ENCODE data around the gene BTG1. TPM values are rescaled to one million over a fixed set of nuclear protein-coding genes. Genes with fewer than 3 reads are reported as not detected.

The BTG1 gene
- total and polyA plus RNA-seq, 2 of the 4 experiments (the other 2 are of a cell fraction) = 3.8 to 33.5 TPM

DNA sequence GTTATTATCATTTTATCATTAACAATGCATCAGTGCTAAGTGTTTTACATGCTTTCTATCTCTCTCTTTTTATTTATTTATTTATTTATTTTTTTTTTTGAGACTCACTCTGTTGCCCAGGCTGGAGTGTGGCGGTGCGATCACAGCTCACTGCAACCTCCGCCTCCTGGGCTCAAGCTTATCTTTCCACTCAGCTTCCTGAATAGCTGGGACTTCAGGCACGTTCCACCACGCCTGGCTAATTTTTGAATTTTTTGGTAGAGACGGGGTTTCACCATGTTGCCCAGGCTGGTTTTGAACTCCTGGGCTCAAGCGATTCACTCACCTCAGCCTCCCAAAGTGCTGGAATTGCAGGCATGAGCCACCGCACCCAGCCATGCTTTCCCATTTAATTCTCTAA lies 3.9 kb upstream of the BTG1 start:
- no TSS peak for BruUV-seq (replicated peaks)
- H2AFZ ChIP-seq (replicated peaks; ENCODE audit: low read length, poor library complexity) = no peak overlapping the region
- peaks cover 2% of the 10 kb centered on the region; the same call in 1 of the 2 replicates for H3K36me3 ChIP-seq (ENCODE audit: control insufficient read depth, insufficient read depth, low read length)
- H3K14ac ChIP-seq (replicated peaks; ENCODE audit: low read depth, low read length) = no peak overlapping the region
- H3K4me2 ChIP-seq (ENCODE audit: low read depth, low read length) = no peak overlapping the region
- H3K18ac ChIP-seq (ENCODE audit: low read depth, low read length) = no peak overlapping the region
- H3K4me1 ChIP-seq (ENCODE audit: control insufficient read depth, insufficient read depth, low read length) = no peaks in the 10 kb centered on the region
- 0 out of 4 replicates have a peak, but pooled peaks cover 3 to 5% of the 10 kb centered on the region in 2 experiments for H3K79me1 ChIP-seq (ENCODE audit: low read depth in 1 of 2, low read length in 2 of 2)
- 95% methylated on average over 4 of the region's 8 CpGs; no CpG with 5 or more reads in 1 of the 2 experiments for WGBS, 2 experiments (ENCODE audit: extremely low coverage in 2 of 2, insufficient read length in 1 of 2)
- H4K5ac ChIP-seq (ENCODE audit: low read depth, low read length) = no peak overlapping the region
- H3K23ac ChIP-seq (ENCODE audit: low read depth, low read length) = no peak overlapping the region
- no peak overlapping the region for H3K4ac ChIP-seq (ENCODE audit: low read depth, low read length)
- H3K27ac ChIP-seq (ENCODE audit: insufficient read depth, low read length) = no peak overlapping the region
- in situ Hi-C loops (cut with MboI; ENCODE audit: low sequenced_read_pairs) = loop anchor here (10.0 kb wide), 1 partner anchor 765 kb away; no protein-coding TSS in a partner anchor
- no peaks in the 10 kb centered on the region for H3K9me3 ChIP-seq (ENCODE audit: control insufficient read depth, insufficient read depth, low read length)
- H3K27me3 ChIP-seq (ENCODE audit: control insufficient read depth, insufficient read depth, low read length) = no peaks in the 10 kb centered on the region
- ChIA-PET POLR2A (ENCODE audit: unreplicated experiment) (no interaction called here), CTCF (no interaction called here)
- no peak overlapping the region for H4K8ac ChIP-seq (ENCODE audit: low read depth in 2 of 2, low read length in 2 of 2)
- ATAC-seq (ENCODE audit: low read depth) (no peak), DNase-seq (no peak)
- H2AK9ac ChIP-seq (replicated peaks; ENCODE audit: low read depth, low read length, poor library complexity) = no peak overlapping the region
- H2BK20ac ChIP-seq (ENCODE audit: low read depth, low read length) = no peak overlapping the region
- H3K9ac ChIP-seq (ENCODE audit: low read depth, low read length) = no peak overlapping the region
- H2BK15ac ChIP-seq (ENCODE audit: low read depth, low read length) = no peak overlapping the region
- no peak overlapping the region for H3K56ac ChIP-seq (ENCODE audit: extremely low read depth, insufficient read depth, low read length)
- TF ChIP-seq BHLHE40 (IDR thresholded peaks at IDR 0.05; ENCODE audit: low read depth, low read length) (no peak), NFE2L2 (IDR thresholded peaks at IDR 0.05; ENCODE audit: low read depth, low read length) (no peak)
- dilution Hi-C loops (cut with HindIII; ENCODE audit: low sequenced_read_pairs, unreplicated experiment) = no loop called here
- peaks cover 11% of the 10 kb centered on the region for H4K20me1 ChIP-seq (ENCODE audit: insufficient read depth, low read length)
- H2BK5ac ChIP-seq (ENCODE audit: low read depth, low read length, poor library complexity, severe bottlenecking) = no peak overlapping the region
- H4K91ac ChIP-seq (ENCODE audit: insufficient read depth, low read depth, low read length) = no peak overlapping the region
- intact Hi-C loops (cut with micrococcal nuclease) = loop anchor here (5.0 kb wide), 2 partner anchors 148 to 318 kb away; no protein-coding TSS in a partner anchor
- H3K4me3 ChIP-seq (ENCODE audit: insufficient read depth, low read depth, low read length) = no peak overlapping the region
- H2BK120ac ChIP-seq (ENCODE audit: low read depth, low read length) = no peak overlapping the region
- no peak overlapping the region for H2AK5ac ChIP-seq (ENCODE audit: low read depth, low read length)
- no peaks in the 10 kb centered on the region for H3K9me1 ChIP-seq (ENCODE audit: insufficient read depth, low read length)
